Measurements from ENCODE around the gene GIPC3. TPM values are rescaled to one million over a fixed set of nuclear protein-coding genes. Genes with fewer than 3 reads are reported as not detected.

The GIPC3 gene
- total RNA-seq, 1 donor: under 0.01 TPM

DNA sequence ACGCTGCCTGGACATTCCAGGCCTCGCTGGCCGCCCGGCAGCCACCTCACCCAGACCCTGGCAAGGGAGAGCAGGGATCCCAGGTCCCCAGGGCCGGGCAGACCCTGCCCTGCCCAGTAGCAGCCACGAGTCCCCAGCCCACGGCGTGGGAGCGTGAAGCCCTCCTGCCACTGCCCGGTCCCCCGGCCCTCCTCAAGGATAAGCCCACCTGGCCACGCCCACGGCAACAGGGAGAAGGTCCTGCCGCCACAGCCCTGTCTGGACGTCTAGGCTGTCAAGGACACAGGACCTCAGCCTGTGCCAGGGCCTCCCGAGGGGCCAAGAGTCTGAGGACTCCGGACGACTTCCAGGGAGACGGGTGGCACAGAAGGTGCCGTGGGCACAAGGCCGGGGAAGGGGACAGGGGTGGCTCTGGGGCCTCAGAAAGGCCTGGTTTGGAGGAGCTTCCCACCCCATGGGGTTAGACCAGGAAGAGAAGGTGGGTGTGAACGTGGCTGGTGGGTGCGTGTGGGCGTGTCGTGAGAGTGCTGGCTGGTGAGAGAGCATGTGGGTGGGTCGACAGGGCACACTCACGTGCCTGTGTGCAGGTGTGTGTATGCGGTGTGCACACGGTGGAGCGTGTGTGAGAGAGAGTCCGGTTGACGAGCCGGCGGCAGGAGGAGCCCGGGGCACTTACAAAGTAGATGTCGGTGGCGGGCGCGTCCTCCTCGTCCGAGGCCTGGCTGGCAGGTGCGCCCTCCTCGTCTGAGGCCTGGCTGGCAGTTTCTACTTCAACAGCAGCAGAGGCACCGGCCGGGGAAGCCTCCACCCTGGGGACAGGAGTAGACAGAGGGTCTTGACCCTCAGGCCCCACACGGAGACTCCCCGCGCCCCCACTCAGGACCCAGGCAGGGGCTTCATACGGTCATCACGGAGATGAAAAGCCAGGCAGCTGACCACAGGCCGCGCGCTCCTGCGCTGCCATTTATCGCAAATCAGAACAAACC, 53.2 kb downstream of the GIPC3 start:
- TF ChIP-seq CTCF (IDR thresholded peaks at IDR 0.05; ENCODE audit: extremely low read depth, low read depth, low read length): no peak

GRCh38 chr19:3639479-3639878, 54.2 kb downstream of the GIPC3 start:
- Histone ChIP-seq H3K4me1 (ENCODE audit: insufficient read depth, low read length) (no peaks in the 10 kb centered on the region), H3K9me3 (ENCODE audit: low read depth, low read length) (no peaks in the 10 kb centered on the region), H3K79me2 (ENCODE audit: insufficient read depth, low read length) (no peaks in the 10 kb centered on the region)

More for the DNA sequence above, 53.2 kb downstream of the GIPC3 start:
- Histone ChIP-seq H3K36me3 (ENCODE audit: insufficient read depth, low read length) (peaks cover 10% of the 10 kb centered on the region), H3K79me2 (ENCODE audit: insufficient read depth, low read length) (no peaks in the 10 kb centered on the region), H3K4me1 (ENCODE audit: insufficient read depth, low read length) (no peaks in the 10 kb centered on the region), H3K4me2 (ENCODE audit: insufficient read depth, low read length) (no peak overlapping the region), H3K4me3 (ENCODE audit: insufficient read depth, low read length) (no peak overlapping the region), H2AFZ (ENCODE audit: low read length) (no peak overlapping the region), H3K27ac (ENCODE audit: low read depth, low read length) (no peak overlapping the region), H3K27me3 (ENCODE audit: insufficient read depth, low read length) (no peaks in the 10 kb centered on the region), H3K9me3 (ENCODE audit: low read depth, low read length) (no peaks in the 10 kb centered on the region), H4K20me1 (ENCODE audit: insufficient read depth, low read length) (no peaks in the 10 kb centered on the region)
- DNase-seq (ENCODE audit: insufficient read length, low spot score, missing footprints): no peak

DNA sequence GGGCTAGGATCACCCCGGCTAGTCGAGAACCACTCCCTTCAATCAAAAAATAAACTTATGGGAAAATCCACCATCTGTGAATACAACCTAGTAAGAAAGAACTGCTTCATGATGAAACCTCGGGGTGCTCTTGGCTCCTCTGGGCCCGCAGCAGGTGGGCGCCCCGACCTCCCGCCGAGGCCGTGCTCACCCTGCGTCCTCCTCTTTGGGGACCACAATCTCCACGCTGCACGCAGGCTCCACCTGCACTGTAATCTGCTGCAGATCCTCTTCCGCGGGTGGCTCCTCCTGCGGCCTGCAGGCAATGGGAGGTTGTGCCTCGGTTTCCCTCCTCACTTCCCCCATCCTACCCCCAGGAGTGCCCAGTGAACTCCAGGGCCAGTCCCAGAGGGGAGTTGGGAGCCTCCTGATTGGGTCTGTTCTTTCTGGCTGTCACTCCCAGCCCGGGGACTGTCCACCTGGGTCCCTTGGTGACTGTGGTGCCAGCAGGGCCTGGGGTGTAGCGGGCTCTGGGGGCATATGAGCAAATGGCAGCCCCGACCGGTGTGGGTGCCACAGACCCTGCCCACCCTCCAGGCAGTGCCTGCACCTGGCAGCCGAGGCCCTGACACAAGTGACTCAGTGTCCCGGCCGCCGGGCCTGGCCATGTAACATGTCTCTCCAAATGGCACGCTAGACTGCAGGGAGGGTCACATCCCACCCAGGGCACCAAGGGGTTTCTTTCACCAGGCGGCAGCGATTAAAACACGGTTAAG, 56.4 kb downstream of the GIPC3 start:
- H2AFZ ChIP-seq (ENCODE audit: low read length): no peak overlapping the region
- no peak for TF ChIP-seq CTCF (IDR thresholded peaks at IDR 0.05; ENCODE audit: extremely low read depth, low read depth, low read length)
- peaks cover 16% of the 10 kb centered on the region for H3K36me3 ChIP-seq (ENCODE audit: insufficient read depth, low read length)
- no peak for DNase-seq (ENCODE audit: insufficient read length, low spot score, missing footprints)
- no peaks in the 10 kb centered on the region for H3K79me2 ChIP-seq (ENCODE audit: insufficient read depth, low read length)
- H4K20me1 ChIP-seq (ENCODE audit: insufficient read depth, low read length): no peaks in the 10 kb centered on the region
- no peaks in the 10 kb centered on the region for H3K27me3 ChIP-seq (ENCODE audit: insufficient read depth, low read length)
- H3K4me1 ChIP-seq (ENCODE audit: insufficient read depth, low read length): no peaks in the 10 kb centered on the region
- no peak overlapping the region for H3K4me2 ChIP-seq (ENCODE audit: insufficient read depth, low read length)
- H3K4me3 ChIP-seq (ENCODE audit: insufficient read depth, low read length): no peak overlapping the region
- no peaks in the 10 kb centered on the region for H3K9me3 ChIP-seq (ENCODE audit: low read depth, low read length)
- no peak overlapping the region for H3K27ac ChIP-seq (ENCODE audit: low read depth, low read length)

More at GRCh38 chr19:3639479-3639878, 54.2 kb downstream of the GIPC3 start:
- DNase-seq (ENCODE audit: insufficient read length, low spot score, missing footprints): no peak
- H4K20me1 ChIP-seq (ENCODE audit: insufficient read depth, low read length): no peaks in the 10 kb centered on the region
- no peak overlapping the region for H3K27ac ChIP-seq (ENCODE audit: low read depth, low read length)
- no peak overlapping the region for H3K4me2 ChIP-seq (ENCODE audit: insufficient read depth, low read length)
- TF ChIP-seq CTCF (IDR thresholded peaks at IDR 0.05; ENCODE audit: extremely low read depth, low read depth, low read length): no peak
- no peak overlapping the region for H3K4me3 ChIP-seq (ENCODE audit: insufficient read depth, low read length)
- H2AFZ ChIP-seq (ENCODE audit: low read length): no peak overlapping the region
- H3K36me3 ChIP-seq (ENCODE audit: insufficient read depth, low read length): peaks cover 10% of the 10 kb centered on the region
- no peaks in the 10 kb centered on the region for H3K27me3 ChIP-seq (ENCODE audit: insufficient read depth, low read length)

DNA sequence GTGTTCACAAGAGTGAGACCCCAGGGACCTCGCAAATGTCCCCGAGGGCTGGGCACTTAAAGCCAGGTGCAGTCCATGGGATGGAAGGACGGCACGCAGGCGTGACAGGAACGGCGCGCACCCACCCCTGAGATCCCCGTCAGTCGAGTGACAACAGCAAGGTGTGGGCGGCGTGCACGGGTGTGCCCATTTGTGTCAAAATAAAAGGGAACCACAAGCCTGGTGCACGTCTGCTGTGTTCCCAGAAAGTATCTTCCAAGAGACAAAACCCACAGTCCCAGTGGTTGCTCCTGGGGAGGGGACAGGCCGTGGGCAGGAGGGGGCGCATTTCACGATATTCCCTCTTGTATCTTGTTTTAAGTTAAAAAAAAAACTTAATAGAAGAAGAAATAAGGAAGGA, 57.0 kb downstream of the GIPC3 start:
- Histone ChIP-seq H3K36me3 (ENCODE audit: insufficient read depth, low read length) (peaks cover 16% of the 10 kb centered on the region), H3K9me3 (ENCODE audit: low read depth, low read length) (no peaks in the 10 kb centered on the region), H3K79me2 (ENCODE audit: insufficient read depth, low read length) (no peaks in the 10 kb centered on the region), H3K4me2 (ENCODE audit: insufficient read depth, low read length) (no peak overlapping the region), H3K27me3 (ENCODE audit: insufficient read depth, low read length) (no peaks in the 10 kb centered on the region), H4K20me1 (ENCODE audit: insufficient read depth, low read length) (no peaks in the 10 kb centered on the region), H3K4me3 (ENCODE audit: insufficient read depth, low read length) (no peak overlapping the region), H3K27ac (ENCODE audit: low read depth, low read length) (no peak overlapping the region), H2AFZ (ENCODE audit: low read length) (no peak overlapping the region), H3K4me1 (ENCODE audit: insufficient read depth, low read length) (no peaks in the 10 kb centered on the region)
- no peak for DNase-seq (ENCODE audit: insufficient read length, low spot score, missing footprints)
- no peak for TF ChIP-seq CTCF (IDR thresholded peaks at IDR 0.05; ENCODE audit: extremely low read depth, low read depth, low read length)
